ENCODE results near the gene WDR7.

DNA sequence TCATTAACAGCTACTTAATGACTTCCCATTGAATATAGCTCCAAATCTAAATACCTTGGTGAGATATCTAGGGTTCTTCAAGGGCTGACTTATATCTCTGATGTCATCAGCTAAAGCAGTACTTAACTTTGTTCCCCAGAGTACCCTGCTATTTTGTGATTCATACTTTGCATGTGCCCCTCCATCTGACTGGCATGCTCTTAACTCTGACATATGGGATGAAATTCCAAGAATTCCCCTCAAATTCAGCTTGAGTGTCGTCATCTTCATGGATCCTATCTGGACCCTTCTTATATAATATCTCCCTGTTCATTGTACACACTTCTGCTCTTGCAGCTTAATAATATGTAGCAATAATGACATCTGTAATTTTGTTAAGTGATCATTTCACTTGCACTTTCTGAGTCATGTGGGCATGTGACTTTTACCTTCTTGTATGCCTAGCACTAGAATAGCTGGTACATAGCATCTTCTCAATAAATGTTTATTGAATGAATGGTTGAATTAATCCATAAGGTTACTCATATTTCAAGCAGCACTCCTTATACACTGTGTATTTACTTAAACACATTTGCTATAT, 172.9 kb downstream of the WDR7 start:
- TF ChIP-seq POLR2A (IDR thresholded peaks at IDR 0.05) (no peak), CTCF (IDR thresholded peaks at IDR 0.05) (no peak), EP300 (IDR thresholded peaks at IDR 0.05) (no peak), POLR2AphosphoS5 (IDR thresholded peaks at IDR 0.05) (no peak)
